Neural cell (in vitro differentiated cells): ENCODE data around the gene BNC2. TPM values are rescaled to one million over a fixed set of nuclear protein-coding genes. Genes with fewer than 3 reads are reported as not detected.

Experiments used
- H2AFZ ChIP-seq: fragments of 200-600, 300-800 bp; sonication (generic), shearing (Covaris generic); 2 replicates; pipeline ENCODE4 v1.6.0; 2014; ENCODE audit warnings: low read depth, mild to moderate bottlenecking, antibody characterized with exemption, low read length, moderate library complexity
- H3F3A ChIP-seq: fragments of 200-600 bp; shearing (Covaris generic); 2 replicates; pipeline ENCODE4 v1.6.1; 2016; ENCODE audit warnings: mild to moderate bottlenecking, moderate library complexity, mixed read lengths, antibody characterized with exemption, low read length; ENCODE audit not compliant: insufficient read depth, poor library complexity, severe bottlenecking
- H3K27ac ChIP-seq: fragments of 200-600, 300-800 bp; sonication (generic), shearing (Covaris generic); 2 replicates; pipeline ENCODE4 v1.5.1; 2014; ENCODE audit warnings: mild to moderate bottlenecking, low read length, moderate library complexity
- H3K27me3 ChIP-seq: fragments of 300-800, 200-600 bp; sonication (generic), shearing (Covaris generic); 2 replicates; pipeline ENCODE4 v1.6.0; 2014; ENCODE audit warnings: mild to moderate bottlenecking, low read depth, low read length, moderate library complexity; ENCODE audit not compliant: insufficient read depth
- H3K36me3 ChIP-seq: fragments of 300-800, 200-600 bp; sonication (generic), shearing (Covaris generic); 2 replicates; pipeline ENCODE4 v1.5.1; 2014; ENCODE audit warnings: mild to moderate bottlenecking, antibody characterized with exemption, low read length, moderate library complexity; ENCODE audit not compliant: insufficient read depth
- H3K4me2 ChIP-seq: fragments of 300-800, 200-600 bp; sonication (generic), shearing (Covaris generic); 2 replicates; pipeline ENCODE4 v1.6.0; 2014; ENCODE audit warnings: mild to moderate bottlenecking, low read length
- H3K4me3 ChIP-seq: fragments of 300-800, 200-600 bp; sonication (generic), shearing (Covaris generic); 2 replicates; pipeline ENCODE4 v1.5.1; 2014; ENCODE audit warnings: mild to moderate bottlenecking, low read length, moderate library complexity
- H3K79me2 ChIP-seq: fragments of 200-600 bp; shearing (Covaris generic); replicated peaks from 2 replicates; pipeline ENCODE4 v1.6.0; 2014; ENCODE audit warnings: mild to moderate bottlenecking, low read length, moderate library complexity; ENCODE audit not compliant: insufficient read depth
- H3K9ac ChIP-seq: fragments of 300-800, 200-600 bp; sonication (generic), shearing (Covaris generic); 2 replicates; pipeline ENCODE4 v1.6.1; 2016; ENCODE audit warnings: mild to moderate bottlenecking, low read length, mixed read lengths
- H3K9me2 ChIP-seq: fragments of 200-600 bp; shearing (Covaris generic); 2 replicates; pipeline ENCODE4 v1.6.1; 2016; ENCODE audit warnings: mild to moderate bottlenecking, low read length, mixed read lengths; ENCODE audit not compliant: insufficient read depth
- H3K9me3 ChIP-seq: fragments of 200-600, 300-800 bp; sonication (generic), shearing (Covaris generic); 2 replicates; pipeline ENCODE4 v1.6.1; 2016; ENCODE audit warnings: mild to moderate bottlenecking, mixed run types, low read length, moderate library complexity, mixed read lengths
- H4K20me1 ChIP-seq: fragments of 200-600 bp; shearing (Covaris generic); 2 replicates; pipeline ENCODE4 v1.6.1; 2016; ENCODE audit warnings: mild to moderate bottlenecking, mixed run types; ENCODE audit not compliant: insufficient read depth
- CTCF ChIP-seq: fragments of 450-650 bp; IDR thresholded peaks from 2 replicates; pipeline ENCODE4 v1.5.1; 2014; ENCODE audit warnings: antibody characterized with exemption, mild to moderate bottlenecking, moderate library complexity; ENCODE audit not compliant: poor library complexity, severe bottlenecking
- EP300 ChIP-seq: fragments of 450-650 bp; conservative IDR thresholded peaks from 2 replicates; pipeline ENCODE4 v1.6.1; 2014; ENCODE audit warnings: antibody characterized with exemption, mild to moderate bottlenecking, moderate library complexity; ENCODE audit not compliant: poor library complexity, severe bottlenecking
- EZH2 ChIP-seq: fragments of 200-600, 300-800 bp; shearing (Covaris generic), sonication (generic); IDR thresholded peaks from 2 replicates; pipeline ENCODE4 v1.6.1; 2014; ENCODE audit warnings: antibody characterized with exemption, low read length, borderline replicate concordance, mild to moderate bottlenecking; ENCODE audit not compliant: insufficient read depth, poor library complexity, severe bottlenecking
- MXI1 ChIP-seq: fragments of 450-650 bp; conservative IDR thresholded peaks from 2 replicates; pipeline ENCODE4 v1.6.1; 2014; ENCODE audit warnings: antibody characterized with exemption, mild to moderate bottlenecking; ENCODE audit not compliant: poor library complexity, severe bottlenecking
- POLR2AphosphoS5 ChIP-seq: IDR thresholded peaks from 2 replicates; pipeline ENCODE4 v1.6.1; 2012
- RAD21 ChIP-seq: fragments of 450-650 bp; conservative IDR thresholded peaks from 2 replicates; pipeline ENCODE4 v1.6.1; 2014; ENCODE audit warnings: antibody characterized with exemption, mild to moderate bottlenecking, moderate library complexity
- REST ChIP-seq: IDR thresholded peaks from 2 replicates; pipeline ENCODE4 v1.6.1; 2012; ENCODE audit warnings: borderline replicate concordance
- SMC3 ChIP-seq: fragments of 450-650 bp; conservative IDR thresholded peaks from 2 replicates; pipeline ENCODE4 v1.6.1; 2014; ENCODE audit warnings: antibody characterized with exemption, mild to moderate bottlenecking, moderate library complexity; ENCODE audit not compliant: poor library complexity
- TAF1 ChIP-seq: IDR thresholded peaks from 2 replicates; pipeline ENCODE4 v1.6.1; 2012; ENCODE audit warnings: low read depth
- polyA plus RNA-seq: library from polyadenylated mRNA; depleted of rRNA; stranded (reverse); fragments of >200 nt; gene quantifications from 2 replicates; pipeline ENCODE4 v1.2.3, GENCODE V29; 2014

The BNC2 gene
- polyA plus RNA-seq, 1 donor from 2014 or later, result 1.3 TPM

- no peak for TF ChIP-seq TAF1
- TF ChIP-seq MXI1, result no peak
- TF ChIP-seq EP300, result no peak
Measured at GRCh38 chr9:16559418-16560188, 310.9 kb downstream of the BNC2 start (continued).

GRCh38 chr9:16555802-16556201 is 314.7 kb downstream of the BNC2 start:
- Histone ChIP-seq H3K79me2 (no peaks in the 10 kb centered on the region), H3K9me3 (no peaks in the 10 kb centered on the region), H3K9me2 (no peaks in the 10 kb centered on the region), H3F3A (no peaks in the 10 kb centered on the region), H3K27ac (no peak overlapping the region), H3K36me3 (no peaks in the 10 kb centered on the region), H3K9ac (no peak overlapping the region), H4K20me1 (no peaks in the 10 kb centered on the region), H3K4me2 (no peak overlapping the region), H3K27me3 (no peaks in the 10 kb centered on the region), H2AFZ (no peak overlapping the region), H3K4me3 (no peak overlapping the region)
- TF ChIP-seq REST (no peak), EZH2 (no peak), TAF1 (no peak), RAD21 (no peak), EP300 (no peak), MXI1 (no peak), CTCF (no peak), SMC3 (no peak), POLR2AphosphoS5 (no peak)

GRCh38 chr9:16553869-16554540 is 316.5 kb downstream of the BNC2 start:
- Histone ChIP-seq H3K27me3 (no peaks in the 10 kb centered on the region), H3F3A (no peaks in the 10 kb centered on the region), H4K20me1 (no peaks in the 10 kb centered on the region), H3K36me3 (no peaks in the 10 kb centered on the region), H2AFZ (no peak overlapping the region), H3K4me2 (no peak overlapping the region), H3K4me3 (no peak overlapping the region), H3K9me3 (no peaks in the 10 kb centered on the region), H3K9me2 (no peaks in the 10 kb centered on the region), H3K9ac (no peak overlapping the region), H3K79me2 (no peaks in the 10 kb centered on the region), H3K27ac (no peak overlapping the region)
- no peak for TF ChIP-seq REST
- no peak for TF ChIP-seq CTCF
- TF ChIP-seq EZH2, result no peak
- no peak for TF ChIP-seq EP300
- no peak for TF ChIP-seq TAF1
- TF ChIP-seq RAD21, result no peak
- no peak for TF ChIP-seq POLR2AphosphoS5
- TF ChIP-seq MXI1, result no peak
- TF ChIP-seq SMC3, result no peak
